H9 (cell line): Measurements from ENCODE around the gene BMPER. TPM values are rescaled to one million over a fixed set of nuclear protein-coding genes. Genes with fewer than 3 reads are reported as not detected.

Experiments used
- DNase-seq: peaks from one replicate; pipeline ENCODE4 v3.0.0-alpha.2; 2017
- H2AFZ ChIP-seq: one replicate; pipeline ENCODE4 v1.6.1; 2013; ENCODE audit warnings: mild to moderate bottlenecking, low read length, control low read depth, moderate library complexity
- H2AK5ac ChIP-seq: 2 replicates; pipeline ENCODE4 v1.6.1; 2013; ENCODE audit warnings: low read length, control low read depth, mixed read lengths; ENCODE audit not compliant: insufficient read length
- H2BK120ac ChIP-seq: one replicate; pipeline ENCODE4 v1.6.1; 2013; ENCODE audit warnings: low read depth, mild to moderate bottlenecking, low read length, control low read depth, inconsistent platforms; ENCODE audit not compliant: poor library complexity, severe bottlenecking
- H2BK12ac ChIP-seq: 2 replicates; pipeline ENCODE4 v1.6.1; 2013; ENCODE audit warnings: low read length, control low read depth, mixed read lengths, low read depth; ENCODE audit not compliant: insufficient read length
- H2BK15ac ChIP-seq: 2 replicates; pipeline ENCODE4 v1.6.1; 2013; ENCODE audit warnings: low read depth, low read length, control low read depth
- H2BK20ac ChIP-seq: one replicate; pipeline ENCODE4 v1.6.1; 2013; ENCODE audit warnings: low read depth, mild to moderate bottlenecking, low read length, control low read depth, inconsistent platforms; ENCODE audit not compliant: poor library complexity, severe bottlenecking
- H2BK5ac ChIP-seq: 2 replicates; pipeline ENCODE4 v1.6.1; 2013; ENCODE audit warnings: low read length, control low read depth, mixed read lengths; ENCODE audit not compliant: insufficient read length
- H3K14ac ChIP-seq: 2 replicates; pipeline ENCODE4 v1.6.1; 2013; ENCODE audit warnings: low read length, control low read depth; ENCODE audit not compliant: insufficient read depth
- H3K18ac ChIP-seq: 2 replicates; pipeline ENCODE4 v1.6.1; 2013; ENCODE audit warnings: low read depth, mild to moderate bottlenecking, mixed read lengths, low read length, control low read depth; ENCODE audit not compliant: insufficient read length
- H3K23ac ChIP-seq: 2 replicates; pipeline ENCODE4 v1.6.1; 2013; ENCODE audit warnings: low read length, control low read depth, mixed read lengths, low read depth; ENCODE audit not compliant: insufficient read length
- H3K23me2 ChIP-seq: 2 replicates; pipeline ENCODE4 v1.6.1; 2013; ENCODE audit warnings: low read depth, mild to moderate bottlenecking, mixed read lengths, low read length, control low read depth; ENCODE audit not compliant: insufficient read length, poor library complexity, severe bottlenecking
- H3K27ac ChIP-seq: 2 replicates; pipeline ENCODE4 v1.5.1; 2013; ENCODE audit warnings: low read length, control low read depth, mixed read lengths, low read depth; ENCODE audit not compliant: insufficient read length
- H3K27me3 ChIP-seq: 2 replicates; pipeline ENCODE4 v1.6.1; 2013; ENCODE audit warnings: low read length, control low read depth, inconsistent platforms; ENCODE audit not compliant: insufficient read depth
- H3K4ac ChIP-seq: 2 replicates; pipeline ENCODE4 v1.6.1; 2013; ENCODE audit warnings: low read depth, mild to moderate bottlenecking, control low read depth, inconsistent platforms, low read length, moderate library complexity
- H3K4me1 ChIP-seq: 2 replicates; pipeline ENCODE4 v1.6.1; 2013; ENCODE audit warnings: low read length, control low read depth, inconsistent platforms; ENCODE audit not compliant: insufficient read depth
- H3K4me2 ChIP-seq: 2 replicates; pipeline ENCODE4 v1.6.1; 2013; ENCODE audit warnings: low read length, control low read depth, mixed read lengths; ENCODE audit not compliant: insufficient read length, insufficient read depth
- H3K56ac ChIP-seq: 2 replicates; pipeline ENCODE4 v1.6.1; 2013; ENCODE audit warnings: low read depth, mild to moderate bottlenecking, mixed read lengths, low read length, control low read depth; ENCODE audit not compliant: insufficient read length
- H3K79me1 ChIP-seq: 2 replicates; pipeline ENCODE4 v1.6.1; 2013; ENCODE audit warnings: low read depth, mild to moderate bottlenecking, moderate library complexity, low read length, control low read depth, inconsistent platforms; ENCODE audit not compliant: insufficient read depth, poor library complexity, severe bottlenecking
- H3K79me2 ChIP-seq: 2 replicates; pipeline ENCODE4 v1.6.1; 2013; ENCODE audit warnings: low read length, control low read depth, inconsistent platforms; ENCODE audit not compliant: insufficient read depth
- H3K9ac ChIP-seq: 2 replicates; pipeline ENCODE4 v1.6.1; 2013; ENCODE audit warnings: low read length, control low read depth, mixed read lengths; ENCODE audit not compliant: insufficient read length; ENCODE audit errors: extremely low read depth
- H3K9me3 ChIP-seq: one replicate; pipeline ENCODE4 v1.6.1; 2013; ENCODE audit warnings: low read depth, low read length, inconsistent platforms; ENCODE audit not compliant: control insufficient read depth
- H3T11ph ChIP-seq: one replicate; pipeline ENCODE4 v1.6.1; 2013; ENCODE audit warnings: mild to moderate bottlenecking, low read length, control low read depth, inconsistent platforms
- H4K20me1 ChIP-seq: one replicate; pipeline ENCODE4 v1.6.1; 2013; ENCODE audit not compliant: control insufficient read depth, insufficient read length, insufficient read depth
- H4K5ac ChIP-seq: 2 replicates; pipeline ENCODE4 v1.6.1; 2013; ENCODE audit warnings: low read depth, mild to moderate bottlenecking, mixed read lengths, low read length, control low read depth; ENCODE audit not compliant: insufficient read length
- H4K8ac ChIP-seq: replicated peaks from 2 replicates; pipeline ENCODE4 v1.6.1; 2013; ENCODE audit warnings: low read length, control low read depth, mixed read lengths, low read depth; ENCODE audit not compliant: insufficient read length
- H4K91ac ChIP-seq: 2 replicates; pipeline ENCODE4 v1.6.1; 2013; ENCODE audit warnings: low read depth, mild to moderate bottlenecking, moderate library complexity, mixed read lengths, low read length, control low read depth; ENCODE audit not compliant: insufficient read length
- H3K27ac Mint-ChIP-seq, 3 experiments: 2 replicates in 2 of 3; 3 replicates in 1 of 3; pipeline ENCODE4 v1.8.0; 2020 to 2021; ENCODE audit warnings: mixed read lengths in 3 of 3, mild to moderate bottlenecking in 1 of 3, moderate library complexity in 1 of 3
- H3K27me3 Mint-ChIP-seq: 2 replicates; pipeline ENCODE4 v1.8.0; 2021; ENCODE audit warnings: low read depth, mild to moderate bottlenecking, moderate library complexity, mixed read lengths
- H3K36me3 Mint-ChIP-seq, 3 experiments: 2 replicates in 2 of 3; 3 replicates in 1 of 3; pipeline ENCODE4 v1.8.0; 2020 to 2021; ENCODE audit warnings: low read depth in 3 of 3, mixed read lengths in 3 of 3; ENCODE audit not compliant: insufficient read depth in 1 of 3
- H3K4me1 Mint-ChIP-seq, 2 experiments: 2 replicates each; pipeline ENCODE4 v1.8.0; 2020; ENCODE audit warnings: mixed read lengths in 2 of 2
- H3K4me3 Mint-ChIP-seq, 2 experiments: 2 replicates in 1 of 2; 3 replicates in 1 of 2; pipeline ENCODE4 v1.8.0; 2020 to 2021; ENCODE audit warnings: mild to moderate bottlenecking in 2 of 2, mixed read lengths in 2 of 2, moderate library complexity in 1 of 2
- H3K9me3 Mint-ChIP-seq, 2 experiments: 2 replicates in 1 of 2; 3 replicates in 1 of 2; pipeline ENCODE4 v1.8.0; 2020; ENCODE audit warnings: mild to moderate bottlenecking in 2 of 2, mixed read lengths in 2 of 2, moderate library complexity in 1 of 2
- CTCF ChIP-seq: fragments of 200-600 bp; sonication (generic); conservative IDR thresholded peaks from 3 replicates; pipeline ENCODE4 v1.8.0; 2021; ENCODE audit warnings: antibody characterized with exemption, mild to moderate bottlenecking
- WGBS: extraction: QIAGEN DNeasy Blood & Tissue Kit; methylation state at CpG from one replicate; pipeline ENCODE4 v1.1.7; 2013; ENCODE audit warnings: missing lambda C conversion rate, low lambda C conversion rate, mixed read lengths; ENCODE audit not compliant: insufficient read length; ENCODE audit errors: extremely low coverage; 5-methylcytosine and 5-hydroxymethylcytosine counted together
- total RNA-seq: library from RNA; stranded (reverse); gene quantifications from 2 replicates; pipeline ENCODE4 v1.2.1, GENCODE V29; 2021

BMPER gene
- total RNA-seq, 1 experiment from 2014 or later: 0.20 TPM

DNA sequence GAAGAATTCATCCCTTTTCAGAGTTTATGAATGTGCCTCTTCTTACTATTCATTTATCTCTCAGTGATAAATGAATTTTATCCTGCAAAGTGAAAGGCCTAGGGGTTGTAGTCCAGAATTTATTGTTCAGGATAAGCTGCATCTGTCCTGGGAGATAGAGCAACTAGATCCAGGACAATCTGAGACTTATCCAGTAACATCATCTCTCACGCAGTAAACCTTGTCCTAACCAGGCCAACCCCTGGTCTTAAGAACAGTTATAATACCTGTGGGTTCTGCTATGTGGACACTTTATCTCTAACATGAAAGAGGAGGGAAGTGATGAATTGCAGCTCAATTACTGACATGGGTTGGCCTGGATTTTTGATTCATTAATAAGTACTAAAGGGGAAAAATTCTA is 287.6 kb downstream of the BMPER start:
- no peak overlapping the region for H3K4ac ChIP-seq
- Mint-ChIP-seq H3K27ac (no peak overlapping the region), H3K27me3 (peaks cover 3% of the 10 kb centered on the region), H3K4me1 (peaks cover 13 to 17% of the 10 kb centered on the region in 2 experiments), H3K9me3 (no peaks in the 10 kb centered on the region), H3K36me3 (peaks cover 0 to 2% (median 0%) of the 10 kb centered on the region in 3 experiments; a peak in 1 of 7 replicates), H3K4me3 (no peak overlapping the region)
- no peak overlapping the region for H4K8ac ChIP-seq
- H2AK5ac ChIP-seq: no peak overlapping the region
- no peak overlapping the region for H3K27ac ChIP-seq
- H4K5ac ChIP-seq: no peak overlapping the region
- TF ChIP-seq CTCF: no peak
- no peak overlapping the region for H3K18ac ChIP-seq
- no peaks in the 10 kb centered on the region for H4K20me1 ChIP-seq
- no peaks in the 10 kb centered on the region for H3K79me2 ChIP-seq
- no peak overlapping the region for H2AFZ ChIP-seq
- H3K4me1 ChIP-seq: no peaks in the 10 kb centered on the region
- no peak overlapping the region for H4K91ac ChIP-seq
- no peak overlapping the region for H2BK15ac ChIP-seq
- no peaks in the 10 kb centered on the region for H3K27me3 ChIP-seq
- H3K56ac ChIP-seq: no peak overlapping the region
- DNase-seq: no peak
- no peak overlapping the region for H3T11ph ChIP-seq
- no peak overlapping the region for H2BK20ac ChIP-seq
- H3K79me1 ChIP-seq: no peaks in the 10 kb centered on the region
- no peak overlapping the region for H2BK120ac ChIP-seq
- no peaks in the 10 kb centered on the region for H3K9me3 ChIP-seq
- H3K23ac ChIP-seq: no peak overlapping the region
- H3K9ac ChIP-seq: no peak overlapping the region
- H2BK12ac ChIP-seq: no peak overlapping the region
- no peak overlapping the region for H3K4me2 ChIP-seq
- no peak overlapping the region for H2BK5ac ChIP-seq
- no peaks in the 10 kb centered on the region for H3K23me2 ChIP-seq
- H3K14ac ChIP-seq: no peak overlapping the region
- no CpG with 5 or more reads among the region's 1 CpG for WGBS
